Endothelial cell of umbilical vein (primary cell): ENCODE data around the gene NUDC. TPM values are rescaled to one million over a fixed set of nuclear protein-coding genes. Genes with fewer than 3 reads are reported as not detected.

ENCODE experiments used
- BruUV-seq: library from RNA; stranded (reverse); fragments of 400-500 nt; replicated peaks from 2 replicates; lab custom pipeline; 2021; lab: Mats Ljungman, UMichigan
- CTCF ChIA-PET: fragments of 300-600, 350-600 bp; sonication (Branson Sonifier 250); formaldehyde crosslinking; loops from one replicate; lab custom pipeline; 2021; ENCODE audit warnings: antibody characterized with exemption, inconsistent platforms; lab: Charles Lee
- POLR2A ChIA-PET: fragments of 300-600, 350-600 bp; sonication (Branson Sonifier 250); formaldehyde crosslinking; loops from one replicate; lab custom pipeline; 2021; ENCODE audit warnings: antibody characterized with exemption, inconsistent platforms; lab: Charles Lee
- DNase-seq: peaks from one replicate; pipeline ENCODE4 v3.0.0-alpha.2; 2011; ENCODE audit warnings: low read depth, low spot score
- FAIRE-seq: peaks from 2 replicates; lab custom pipeline; 2011; peaks lifted over from hg19 to GRCh38; lab: Jason Lieb, UNC
- H2AFZ ChIP-seq: 2 replicates; pipeline ENCODE4 v1.6.0; 2012; ENCODE audit warnings: low read depth, low read length, control low read depth, inconsistent platforms
- H3K27ac ChIP-seq: 2 replicates; pipeline ENCODE4 v1.5.1; 2011; ENCODE audit warnings: low read depth, mild to moderate bottlenecking, control low read depth, low read length, moderate library complexity; ENCODE audit not compliant: insufficient read depth
- H3K27me3 ChIP-seq, 2 experiments: 2 replicates each; pipeline versions ENCODE4 v1.6.0 to v1.6.1; 2011; ENCODE audit warnings: low read length in 2 of 2, mixed read lengths in 1 of 2; ENCODE audit not compliant: control insufficient read depth in 2 of 2, insufficient read depth in 2 of 2
- H3K36me3 ChIP-seq, 2 experiments: 2 replicates in 1 of 2; 3 replicates in 1 of 2; pipeline ENCODE4 v1.5.1; 2011; ENCODE audit warnings: low read length in 2 of 2, mild to moderate bottlenecking in 1 of 2, moderate library complexity in 1 of 2; ENCODE audit not compliant: control insufficient read depth in 2 of 2, insufficient read depth in 2 of 2; ENCODE audit errors: extremely low read depth in 1 of 2
- H3K4me1 ChIP-seq: 3 replicates; pipeline ENCODE4 v1.5.1; 2011; ENCODE audit warnings: mild to moderate bottlenecking, low read length; ENCODE audit not compliant: control insufficient read depth, insufficient read depth; ENCODE audit errors: extremely low read depth
- H3K4me2 ChIP-seq: 2 replicates; pipeline ENCODE4 v1.6.1; 2011; ENCODE audit warnings: low read length, control low read depth, mixed read lengths; ENCODE audit not compliant: insufficient read depth
- H3K4me3 ChIP-seq, 3 experiments: fragments of 200-600 bp in 1 of 3; sonication (generic), shearing (Covaris generic) in 1 of 3; replicated peaks in 1 of 3; 2 replicates each; pipeline ENCODE4 v1.5.1; 2011 to 2016; ENCODE audit warnings: control low read depth in 3 of 3, low read length in 3 of 3, mild to moderate bottlenecking in 2 of 3, inconsistent platforms in 1 of 3, low read depth in 1 of 3, moderate library complexity in 1 of 3; ENCODE audit not compliant: insufficient read depth in 1 of 3
- H3K79me2 ChIP-seq: 2 replicates; pipeline ENCODE4 v1.6.0; 2012; ENCODE audit warnings: low read length, inconsistent platforms; ENCODE audit not compliant: control insufficient read depth, insufficient read depth
- H3K9ac ChIP-seq: replicated peaks from 2 replicates; pipeline ENCODE3; 2011; ENCODE audit warnings: low read length, control low read depth; ENCODE audit not compliant: insufficient read depth; ENCODE audit errors: extremely low read depth
- H3K9me1 ChIP-seq: replicated peaks from 3 replicates; pipeline ENCODE4 v1.6.0; 2011; ENCODE audit warnings: mild to moderate bottlenecking, low read length; ENCODE audit not compliant: control insufficient read depth, insufficient read depth; ENCODE audit errors: extremely low read depth
- H3K9me3 ChIP-seq: replicated peaks from 2 replicates; pipeline ENCODE4 v1.5.1; 2012; ENCODE audit warnings: low read length, inconsistent platforms; ENCODE audit not compliant: control insufficient read depth, insufficient read depth
- H4K20me1 ChIP-seq: replicated peaks from 2 replicates; pipeline ENCODE3; 2011; ENCODE audit warnings: mild to moderate bottlenecking, low read length; ENCODE audit not compliant: control insufficient read depth, insufficient read depth; ENCODE audit errors: extremely low read depth
- EZH2 ChIP-seq: IDR thresholded peaks from 2 replicates; pipeline ENCODE4 v1.6.1; 2012; ENCODE audit warnings: borderline replicate concordance, low read depth, mild to moderate bottlenecking, moderate library complexity, low read length, inconsistent platforms; ENCODE audit not compliant: severe bottlenecking
- FOS ChIP-seq: IDR thresholded peaks from 2 replicates; pipeline ENCODE4 v1.6.1; 2011; ENCODE audit warnings: mild to moderate bottlenecking, low read length, moderate library complexity, borderline replicate concordance; ENCODE audit not compliant: insufficient read depth
- GATA2 ChIP-seq: IDR thresholded peaks from 2 replicates; pipeline ENCODE4 v1.7.0; 2011; ENCODE audit warnings: low read depth, mild to moderate bottlenecking, moderate library complexity, mixed read lengths, low read length; ENCODE audit not compliant: insufficient read length, insufficient read depth
- JUN ChIP-seq: IDR thresholded peaks from 2 replicates; pipeline ENCODE4 v1.6.1; 2011; ENCODE audit warnings: borderline replicate concordance, low read depth; ENCODE audit not compliant: insufficient read length, insufficient read depth
- MYC ChIP-seq: IDR thresholded peaks from one replicate; pipeline ENCODE4 v1.6.1; 2011; ENCODE audit warnings: mild to moderate bottlenecking, low read depth, low read length
- POLR2A ChIP-seq: IDR thresholded peaks from 2 replicates; pipeline ENCODE4 v1.6.1; 2012; ENCODE audit warnings: low read depth, mild to moderate bottlenecking, control low read depth, low read length
- POLR2AphosphoS5 ChIP-seq: IDR thresholded peaks from 2 replicates; pipeline ENCODE4 v1.6.1; 2012; ENCODE audit warnings: low read depth, mild to moderate bottlenecking, control low read depth, low read length, moderate library complexity; ENCODE audit not compliant: insufficient read depth
- dilution Hi-C: fragments of 300-500 bp; cut with MboI; formaldehyde crosslinking; loops from one replicate; pipeline ENCODE4 v1.15.0; 2019; ENCODE audit warnings: low sequenced_read_pairs; ENCODE audit not compliant: extremely low pct_ligation_motif_present
- intact Hi-C: fragments of 100-400 bp; cut with micrococcal nuclease; formaldehyde crosslinking; loops from one replicate; pipeline ENCODE4 v1.10.0; 2022
- polyA plus RNA-seq, 4 experiments: library from polyadenylated mRNA; depleted of rRNA in 3 of 4; stranded (reverse) in 3 of 4; unstranded in 1 of 4; fragments of >200 nt; gene quantifications; 2 replicates each; pipeline versions ENCODE4 v1.2.1 to v1.2.3, GENCODE V29; 2011 to 2012; ENCODE audit warnings: missing spikeins in 1 of 4
- total RNA-seq: library from RNA; stranded (reverse); gene quantifications from 2 replicates; pipeline ENCODE4 v1.2.3, GENCODE V29; 2021
- TF ChIP-seq, protein P1 (sequence below): IDR thresholded peaks from 2 replicates; pipeline ENCODE4 v1.6.1; 2011; ENCODE audit not compliant: insufficient read depth, insufficient read length
- TF ChIP-seq, protein P2 (sequence below), 2 donors: IDR thresholded peaks; 1 replicate in 1 of 2; 2 replicates in 1 of 2; pipeline ENCODE4 v1.5.1; 2011; ENCODE audit warnings: low read length in 2 of 2, mild to moderate bottlenecking in 2 of 2, moderate library complexity in 2 of 2, control low read depth in 1 of 2, inconsistent platforms in 1 of 2, low read depth in 1 of 2; ENCODE audit not compliant: insufficient read depth in 1 of 2; ENCODE audit errors: extremely low read depth in 1 of 2

Gene NUDC
- total and polyA plus RNA-seq, 2 donors (not counting 3 experiments of a cell fraction or from before 2014, with no cell fraction given) = 42.5 to 102 TPM

DNA sequence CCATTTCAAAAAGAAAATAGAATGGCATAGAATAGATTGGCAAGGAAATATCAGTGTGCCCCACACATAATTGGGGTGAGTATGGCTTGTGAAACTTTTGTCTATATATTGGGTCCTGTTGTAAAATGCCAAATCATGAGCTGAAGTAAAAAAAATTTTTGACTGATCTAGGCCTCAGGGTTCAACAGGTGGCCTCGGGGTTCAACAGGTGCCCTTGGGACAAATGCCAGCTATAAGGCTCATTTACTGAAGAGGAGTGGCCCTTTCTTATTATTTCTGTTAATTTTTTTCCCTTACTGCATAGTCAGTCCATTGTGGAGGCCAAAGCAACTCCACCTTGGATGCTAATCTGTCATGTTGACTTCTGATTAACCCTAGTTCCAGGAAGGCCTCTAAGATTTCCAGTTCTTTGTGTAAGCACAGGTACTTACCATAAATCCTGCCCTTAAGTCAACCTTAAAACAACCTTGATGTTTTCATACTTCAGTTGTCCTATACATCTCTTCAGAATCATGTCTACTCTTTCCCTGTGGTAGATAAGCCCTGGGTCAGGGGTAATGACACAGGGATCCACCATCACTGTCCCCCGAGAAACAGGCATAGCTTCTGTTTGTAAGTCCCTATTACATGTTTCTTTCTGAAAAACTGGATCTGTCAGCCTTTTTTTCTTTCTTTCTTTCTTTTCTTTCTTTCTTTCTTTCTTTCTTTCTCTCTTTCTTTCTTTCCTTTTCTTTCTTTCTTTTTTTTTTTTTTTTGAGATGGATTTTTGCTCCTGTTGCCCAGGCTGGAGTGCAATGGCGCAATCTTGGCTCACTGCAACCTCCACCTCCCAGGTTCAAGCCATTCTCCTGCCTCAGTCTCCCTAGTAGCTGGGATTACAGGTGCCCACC, 55.3 kb downstream of the NUDC start:
- no peaks in the 10 kb centered on the region for H4K20me1 ChIP-seq
- H3K27ac ChIP-seq = no peak overlapping the region
- H3K9ac ChIP-seq = no peak overlapping the region
- POLR2A ChIA-PET = no interaction called here
- intact Hi-C loops = no loop called here
- CTCF ChIA-PET = interaction anchor here (1.2 to 1.3 kb wide), 5 partner anchors 9 to 120 kb away, joined by 3 read pairs; no protein-coding TSS in a partner anchor
- H3K27me3 ChIP-seq = peaks cover 0 to 4% of the 10 kb centered on the region in 2 experiments
- DNase-seq = no peak
- no peak for FAIRE-seq
- no peaks in the 10 kb centered on the region for H3K79me2 ChIP-seq
- no TSS peak for BruUV-seq
- H3K4me2 ChIP-seq = no peak overlapping the region
- H3K4me3 ChIP-seq = no peak overlapping the region
- no peaks in the 10 kb centered on the region for H3K9me1 ChIP-seq
- H3K36me3 ChIP-seq = no peaks in the 10 kb centered on the region
- no peaks in the 10 kb centered on the region for H3K4me1 ChIP-seq
- no peaks in the 10 kb centered on the region for H3K9me3 ChIP-seq
- dilution Hi-C loops = no loop called here
- TF ChIP-seq POLR2AphosphoS5 (no peak), EZH2 (no peak), FOS (no peak), MYC (no peak), POLR2A (no peak), JUN (no peak), GATA2 (no peak)
- TF ChIP-seq, protein P1, sequence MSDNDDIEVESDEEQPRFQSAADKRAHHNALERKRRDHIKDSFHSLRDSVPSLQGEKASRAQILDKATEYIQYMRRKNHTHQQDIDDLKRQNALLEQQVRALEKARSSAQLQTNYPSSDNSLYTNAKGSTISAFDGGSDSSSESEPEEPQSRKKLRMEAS = no peak
- TF ChIP-seq, protein P2, sequence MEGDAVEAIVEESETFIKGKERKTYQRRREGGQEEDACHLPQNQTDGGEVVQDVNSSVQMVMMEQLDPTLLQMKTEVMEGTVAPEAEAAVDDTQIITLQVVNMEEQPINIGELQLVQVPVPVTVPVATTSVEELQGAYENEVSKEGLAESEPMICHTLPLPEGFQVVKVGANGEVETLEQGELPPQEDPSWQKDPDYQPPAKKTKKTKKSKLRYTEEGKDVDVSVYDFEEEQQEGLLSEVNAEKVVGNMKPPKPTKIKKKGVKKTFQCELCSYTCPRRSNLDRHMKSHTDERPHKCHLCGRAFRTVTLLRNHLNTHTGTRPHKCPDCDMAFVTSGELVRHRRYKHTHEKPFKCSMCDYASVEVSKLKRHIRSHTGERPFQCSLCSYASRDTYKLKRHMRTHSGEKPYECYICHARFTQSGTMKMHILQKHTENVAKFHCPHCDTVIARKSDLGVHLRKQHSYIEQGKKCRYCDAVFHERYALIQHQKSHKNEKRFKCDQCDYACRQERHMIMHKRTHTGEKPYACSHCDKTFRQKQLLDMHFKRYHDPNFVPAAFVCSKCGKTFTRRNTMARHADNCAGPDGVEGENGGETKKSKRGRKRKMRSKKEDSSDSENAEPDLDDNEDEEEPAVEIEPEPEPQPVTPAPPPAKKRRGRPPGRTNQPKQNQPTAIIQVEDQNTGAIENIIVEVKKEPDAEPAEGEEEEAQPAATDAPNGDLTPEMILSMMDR (IDR thresholded peaks at IDR 0.05; ENCODE audit: extremely low read depth in 1 of 2, insufficient read depth in 1 of 2, low read depth in 1 of 2, low read length in 2 of 2) = no peak
- no peak overlapping the region for H2AFZ ChIP-seq
